Loucy (cell line): ENCODE results near the gene RAB9B.

Source experiments
- EZH2phosphoT487 ChIP-seq: fragments of 200-600 bp; IDR thresholded peaks from 2 replicates; pipeline ENCODE4 v1.6.1; 2018; ENCODE audit warnings: antibody characterized with exemption, mild to moderate bottlenecking, moderate library complexity, borderline replicate concordance
- TF ChIP-seq, protein P1 (sequence below): fragments of 200-600 bp; sonication (generic); conservative IDR thresholded peaks from 2 replicates; pipeline ENCODE4 v1.5.1; 2014; ENCODE audit warnings: mild to moderate bottlenecking, antibody characterized with exemption, low read length

- TF ChIP-seq, protein P1, sequence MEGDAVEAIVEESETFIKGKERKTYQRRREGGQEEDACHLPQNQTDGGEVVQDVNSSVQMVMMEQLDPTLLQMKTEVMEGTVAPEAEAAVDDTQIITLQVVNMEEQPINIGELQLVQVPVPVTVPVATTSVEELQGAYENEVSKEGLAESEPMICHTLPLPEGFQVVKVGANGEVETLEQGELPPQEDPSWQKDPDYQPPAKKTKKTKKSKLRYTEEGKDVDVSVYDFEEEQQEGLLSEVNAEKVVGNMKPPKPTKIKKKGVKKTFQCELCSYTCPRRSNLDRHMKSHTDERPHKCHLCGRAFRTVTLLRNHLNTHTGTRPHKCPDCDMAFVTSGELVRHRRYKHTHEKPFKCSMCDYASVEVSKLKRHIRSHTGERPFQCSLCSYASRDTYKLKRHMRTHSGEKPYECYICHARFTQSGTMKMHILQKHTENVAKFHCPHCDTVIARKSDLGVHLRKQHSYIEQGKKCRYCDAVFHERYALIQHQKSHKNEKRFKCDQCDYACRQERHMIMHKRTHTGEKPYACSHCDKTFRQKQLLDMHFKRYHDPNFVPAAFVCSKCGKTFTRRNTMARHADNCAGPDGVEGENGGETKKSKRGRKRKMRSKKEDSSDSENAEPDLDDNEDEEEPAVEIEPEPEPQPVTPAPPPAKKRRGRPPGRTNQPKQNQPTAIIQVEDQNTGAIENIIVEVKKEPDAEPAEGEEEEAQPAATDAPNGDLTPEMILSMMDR, result no peak
- TF ChIP-seq EZH2phosphoT487, result no peak
Measured at GRCh38 chrX:103811858-103812257, 20.2 kb downstream of the RAB9B start.
